Breast epithelium (tissue), 3 donors: ENCODE data around the gene SPTB.

Experiments
- CTCF ChIP-seq, 3 donors: fragments of 450-650 bp; IDR thresholded peaks; one replicate each; pipeline ENCODE4 v1.5.1; 2016 to 2017; ENCODE audit warnings: antibody characterized with exemption in 3 of 3, mild to moderate bottlenecking in 3 of 3, moderate library complexity in 3 of 3
- POLR2AphosphoS5 ChIP-seq, 3 donors: sonication (generic); formaldehyde crosslinking; IDR thresholded peaks; one replicate each; pipeline ENCODE4 v1.6.1; 2017; ENCODE audit warnings: antibody characterized with exemption in 3 of 3

- TF ChIP-seq POLR2AphosphoS5 (IDR thresholded peaks at IDR 0.05) (no peak), CTCF (IDR thresholded peaks at IDR 0.05) (no peak)
Measured at GRCh38 chr14:64703395-64704142, 176.1 kb downstream of the SPTB start.
